Keratinocyte (primary cell): ENCODE data around the gene HLTF. TPM values are rescaled to one million over a fixed set of nuclear protein-coding genes. Genes with fewer than 3 reads are reported as not detected.

Experiments used
- DNase-seq: peaks from one replicate; pipeline ENCODE4 v3.0.0-alpha.2; 2011; ENCODE audit warnings: low read depth, missing footprints, low spot score
- FAIRE-seq: peaks from 2 replicates; lab custom pipeline; 2011; peaks lifted over from hg19 to GRCh38; lab: Jason Lieb, UNC
- H2AFZ ChIP-seq: 2 replicates; pipeline ENCODE4 v1.6.0; 2012; ENCODE audit warnings: low read length, control low read depth, inconsistent platforms; ENCODE audit not compliant: control insufficient read depth
- H3K27ac ChIP-seq: 2 replicates; pipeline ENCODE4 v1.5.1; 2011; ENCODE audit warnings: low read length; ENCODE audit not compliant: control insufficient read depth, insufficient read depth
- H3K27me3 ChIP-seq: 3 replicates; pipeline ENCODE4 v1.6.0; 2011; ENCODE audit warnings: low read length; ENCODE audit not compliant: control insufficient read depth, insufficient read depth; ENCODE audit errors: extremely low read depth
- H3K36me3 ChIP-seq, 2 experiments: 2 replicates in 1 of 2; 3 replicates in 1 of 2; pipeline ENCODE4 v1.5.1; 2011; ENCODE audit warnings: low read length in 2 of 2, mild to moderate bottlenecking in 1 of 2; ENCODE audit not compliant: control insufficient read depth in 2 of 2, insufficient read depth in 2 of 2; ENCODE audit errors: extremely low read depth in 1 of 2
- H3K4me1 ChIP-seq: 3 replicates; pipeline ENCODE4 v1.5.1; 2011; ENCODE audit warnings: low read length; ENCODE audit not compliant: control insufficient read depth, insufficient read depth; ENCODE audit errors: extremely low read depth
- H3K4me2 ChIP-seq: 3 replicates; pipeline ENCODE4 v1.6.0; 2011; ENCODE audit warnings: low read depth, low read length; ENCODE audit not compliant: control insufficient read depth, insufficient read depth; ENCODE audit errors: extremely low read depth
- H3K4me3 ChIP-seq, 3 experiments: fragments of 200-600 bp in 1 of 3; sonication (generic) in 1 of 3; 2 replicates in 2 of 3; 3 replicates in 1 of 3; pipeline ENCODE4 v1.5.1; 2011 to 2016; ENCODE audit warnings: low read length in 3 of 3, mild to moderate bottlenecking in 3 of 3, control low read depth in 2 of 3, inconsistent platforms in 1 of 3, low read depth in 1 of 3, mixed read lengths in 1 of 3, mixed run types in 1 of 3, moderate library complexity in 1 of 3; ENCODE audit not compliant: control insufficient read depth in 2 of 3, insufficient read depth in 2 of 3; ENCODE audit errors: extremely low read depth in 1 of 3
- H3K79me2 ChIP-seq: 2 replicates; pipeline ENCODE4 v1.6.0; 2012; ENCODE audit warnings: low read length; ENCODE audit not compliant: control insufficient read depth, insufficient read depth
- H3K9ac ChIP-seq: 3 replicates; pipeline ENCODE4 v1.6.0; 2011; ENCODE audit warnings: low read length; ENCODE audit not compliant: control insufficient read depth, insufficient read depth; ENCODE audit errors: extremely low read depth
- H3K9me1 ChIP-seq: 3 replicates; pipeline ENCODE4 v1.6.0; 2011; ENCODE audit warnings: low read length; ENCODE audit not compliant: control insufficient read depth, insufficient read depth; ENCODE audit errors: extremely low read depth
- H3K9me3 ChIP-seq: 2 replicates; pipeline ENCODE4 v1.5.1; 2012; ENCODE audit warnings: low read depth, low read length; ENCODE audit not compliant: control insufficient read depth
- H4K20me1 ChIP-seq: 3 replicates; pipeline ENCODE4 v1.6.0; 2011; ENCODE audit warnings: low read length; ENCODE audit not compliant: control insufficient read depth, insufficient read depth; ENCODE audit errors: extremely low read depth
- EZH2 ChIP-seq: IDR thresholded peaks from one replicate; pipeline ENCODE4 v1.6.1; 2012; ENCODE audit warnings: inconsistent platforms, mild to moderate bottlenecking, low read length, moderate library complexity
- dilution Hi-C: fragments of 300-500 bp; cut with MboI; formaldehyde crosslinking; loops from one replicate; pipeline ENCODE4 v1.7.0; 2020; ENCODE audit warnings: low sequenced_read_pairs; ENCODE audit not compliant: extremely low pct_ligation_motif_present
- polyA plus RNA-seq, 5 experiments: library from polyadenylated mRNA; depleted of rRNA in 3 of 5; stranded (reverse) in 3 of 5; stranded (forward) in 1 of 5; unstranded in 1 of 5; fragments of >200 nt; gene quantifications; 1 replicate in 1 of 5; 2 replicates in 3 of 5; 3 replicates in 1 of 5; pipeline versions ENCODE4 v1.2.1 to v1.2.3, GENCODE V29; 2011 to 2012; ENCODE audit warnings: missing spikeins in 2 of 5, low read depth in 1 of 5, low replicate concordance in 1 of 5
- small RNA-seq, 3 experiments: library from RNA; depleted of rRNA; stranded (forward); fragments of <200 nt; gene quantifications; one replicate each; pipeline ENCODE3, GENCODE V24; 2012; ENCODE audit warnings: low read depth in 3 of 3, low replicate concordance in 1 of 3; ENCODE audit not compliant: insufficient read length in 3 of 3
- TF ChIP-seq, protein P1 (sequence below), 3 experiments: IDR thresholded peaks in 1 of 3; conservative IDR thresholded peaks in 1 of 3; optimal IDR thresholded peaks in 1 of 3; 2 replicates in 2 of 3; 3 replicates in 1 of 3; pipeline versions ENCODE3 to v1.5.1; 2011; ENCODE audit warnings: low read length in 3 of 3, mild to moderate bottlenecking in 3 of 3, moderate library complexity in 2 of 3, control low read depth in 1 of 3, inconsistent platforms in 1 of 3; ENCODE audit not compliant: insufficient read depth in 2 of 3; ENCODE audit errors: extremely low read depth in 1 of 3

HLTF gene
- polyA plus RNA-seq, 1 donor (not counting 4 experiments of a cell fraction or from before 2014, with no cell fraction given): 9.1 TPM

DNA sequence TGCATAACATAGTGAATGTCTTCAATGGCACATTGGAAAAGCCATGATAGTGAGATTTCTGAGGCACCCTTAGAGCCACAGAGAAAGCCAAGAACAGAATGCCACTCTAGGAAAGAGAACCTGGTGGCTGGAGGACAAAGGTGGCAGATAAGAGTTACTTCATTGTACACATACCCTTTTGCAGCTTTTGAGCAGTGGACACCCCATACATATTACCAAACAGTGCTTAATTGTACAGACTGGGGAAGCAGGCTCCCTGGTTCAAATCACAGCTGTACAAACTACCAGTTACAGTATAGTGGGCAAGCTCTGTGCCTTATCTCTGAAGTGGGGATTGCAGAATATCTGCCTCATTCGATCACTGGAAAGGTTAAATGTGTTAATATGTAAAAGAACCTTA is 105.1 kb downstream of the HLTF start:
- H3K9me1 ChIP-seq: no peaks in the 10 kb centered on the region
- dilution Hi-C loops: no loop called here
- no peak overlapping the region for H3K4me2 ChIP-seq
- H3K9ac ChIP-seq: no peak overlapping the region
- TF ChIP-seq EZH2: no peak
- TF ChIP-seq, protein P1, sequence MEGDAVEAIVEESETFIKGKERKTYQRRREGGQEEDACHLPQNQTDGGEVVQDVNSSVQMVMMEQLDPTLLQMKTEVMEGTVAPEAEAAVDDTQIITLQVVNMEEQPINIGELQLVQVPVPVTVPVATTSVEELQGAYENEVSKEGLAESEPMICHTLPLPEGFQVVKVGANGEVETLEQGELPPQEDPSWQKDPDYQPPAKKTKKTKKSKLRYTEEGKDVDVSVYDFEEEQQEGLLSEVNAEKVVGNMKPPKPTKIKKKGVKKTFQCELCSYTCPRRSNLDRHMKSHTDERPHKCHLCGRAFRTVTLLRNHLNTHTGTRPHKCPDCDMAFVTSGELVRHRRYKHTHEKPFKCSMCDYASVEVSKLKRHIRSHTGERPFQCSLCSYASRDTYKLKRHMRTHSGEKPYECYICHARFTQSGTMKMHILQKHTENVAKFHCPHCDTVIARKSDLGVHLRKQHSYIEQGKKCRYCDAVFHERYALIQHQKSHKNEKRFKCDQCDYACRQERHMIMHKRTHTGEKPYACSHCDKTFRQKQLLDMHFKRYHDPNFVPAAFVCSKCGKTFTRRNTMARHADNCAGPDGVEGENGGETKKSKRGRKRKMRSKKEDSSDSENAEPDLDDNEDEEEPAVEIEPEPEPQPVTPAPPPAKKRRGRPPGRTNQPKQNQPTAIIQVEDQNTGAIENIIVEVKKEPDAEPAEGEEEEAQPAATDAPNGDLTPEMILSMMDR (optimal IDR thresholded peaks at IDR 0.05 in 1 of 3, IDR thresholded peaks at IDR 0.05 in 1 of 3, conservative IDR thresholded peaks at IDR 0.05 in 1 of 3; ENCODE audit: extremely low read depth in 1 of 3, insufficient read depth in 2 of 3, low read length in 3 of 3): no peak
- H3K27ac ChIP-seq: no peak overlapping the region
- H3K36me3 ChIP-seq: no peaks in the 10 kb centered on the region
- no peak overlapping the region for H3K4me3 ChIP-seq
- DNase-seq: no peak
- no peaks in the 10 kb centered on the region for H3K27me3 ChIP-seq
- no peak for FAIRE-seq
- H3K4me1 ChIP-seq: no peaks in the 10 kb centered on the region
- H3K79me2 ChIP-seq: no peaks in the 10 kb centered on the region
- H4K20me1 ChIP-seq: no peaks in the 10 kb centered on the region
- no peaks in the 10 kb centered on the region for H3K9me3 ChIP-seq
- H2AFZ ChIP-seq: no peak overlapping the region

Small RNA genes within 50 kb of the gene (small RNA-seq; reads per million reads assigned to genes)
- 0 reads per million in 3 experiments for gene RF00019

Other genes starting within 250 kb of the HLTF start
- not detected in 3 replicates for gene CPA3, start 221.2 kb downstream of the HLTF start, polyA plus RNA-seq
- gene GYG1, start 95.0 kb downstream of the HLTF start, polyA plus RNA-seq: 20.6 to 25.7 TPM (median 25.2 TPM) in 3 replicates
- 10.3 to 12.9 TPM (median 12.2 TPM) in 3 replicates for gene HPS3, start 43.1 kb upstream of the HLTF start, polyA plus RNA-seq
- 0.03 TPM in 1 of 3 replicates, not detected in the others for gene CP, start 135.3 kb upstream of the HLTF start, polyA plus RNA-seq
- gene TM4SF18, start 247.1 kb upstream of the HLTF start, polyA plus RNA-seq: not detected in 3 replicates